ENCODE measurements around the gene TCHP. TPM values are rescaled to one million over a fixed set of nuclear protein-coding genes. Genes with fewer than 3 reads are reported as not detected.

Gene TCHP
- total RNA-seq, 2 donors from 2014 or later = 18.9 to 26.3 TPM

DNA sequence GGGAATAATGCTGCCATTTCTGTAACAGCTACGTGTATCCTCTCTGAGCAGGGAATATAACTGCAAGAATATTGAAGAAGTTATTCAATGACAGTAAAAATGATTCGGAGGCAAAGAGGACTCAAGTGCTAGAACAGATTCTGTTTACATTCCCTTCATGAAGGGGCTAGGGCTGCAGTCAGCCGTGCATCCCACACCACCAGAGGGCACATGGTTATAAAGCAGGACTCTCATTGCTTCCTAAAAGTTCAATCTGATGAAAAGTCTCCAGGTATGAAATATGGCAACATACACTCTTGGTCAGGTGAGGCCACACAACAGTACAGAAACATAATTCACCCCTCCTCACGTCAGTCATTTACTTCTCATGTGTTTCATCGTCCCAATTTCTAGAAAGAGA lies 34.0 kb downstream of the TCHP start:
- TF ChIP-seq, protein P1, sequence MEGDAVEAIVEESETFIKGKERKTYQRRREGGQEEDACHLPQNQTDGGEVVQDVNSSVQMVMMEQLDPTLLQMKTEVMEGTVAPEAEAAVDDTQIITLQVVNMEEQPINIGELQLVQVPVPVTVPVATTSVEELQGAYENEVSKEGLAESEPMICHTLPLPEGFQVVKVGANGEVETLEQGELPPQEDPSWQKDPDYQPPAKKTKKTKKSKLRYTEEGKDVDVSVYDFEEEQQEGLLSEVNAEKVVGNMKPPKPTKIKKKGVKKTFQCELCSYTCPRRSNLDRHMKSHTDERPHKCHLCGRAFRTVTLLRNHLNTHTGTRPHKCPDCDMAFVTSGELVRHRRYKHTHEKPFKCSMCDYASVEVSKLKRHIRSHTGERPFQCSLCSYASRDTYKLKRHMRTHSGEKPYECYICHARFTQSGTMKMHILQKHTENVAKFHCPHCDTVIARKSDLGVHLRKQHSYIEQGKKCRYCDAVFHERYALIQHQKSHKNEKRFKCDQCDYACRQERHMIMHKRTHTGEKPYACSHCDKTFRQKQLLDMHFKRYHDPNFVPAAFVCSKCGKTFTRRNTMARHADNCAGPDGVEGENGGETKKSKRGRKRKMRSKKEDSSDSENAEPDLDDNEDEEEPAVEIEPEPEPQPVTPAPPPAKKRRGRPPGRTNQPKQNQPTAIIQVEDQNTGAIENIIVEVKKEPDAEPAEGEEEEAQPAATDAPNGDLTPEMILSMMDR (IDR thresholded peaks at IDR 0.05) = peak in 1 of 4 experiments; percentile 17
- TF ChIP-seq POLR2AphosphoS5 (IDR thresholded peaks at IDR 0.05) = no peak
- TF ChIP-seq POLR2A (IDR thresholded peaks at IDR 0.05) = no peak
- WGBS = 70% methylated on average over 5 of the region's 5 CpGs
- Histone ChIP-seq H3K36me3 (peaks cover 2 to 3% of the 10 kb centered on the region in 2 donors), H3K9me3 (no peaks in the 10 kb centered on the region), H3K4me1 (replicated peaks) (no peaks in the 10 kb centered on the region), H3K4me3 (no peak overlapping the region), H3K27ac (no peak overlapping the region), H3K27me3 (replicated peaks; ENCODE audit: insufficient read depth) (no peaks in the 10 kb centered on the region)
- intact Hi-C loops (cut with DNase I) = loop anchor here (5.0 kb wide), 1 partner anchor 58 kb away; no protein-coding TSS in a partner anchor
- DNase-seq (ENCODE audit: low spot score) = no peak

DNA sequence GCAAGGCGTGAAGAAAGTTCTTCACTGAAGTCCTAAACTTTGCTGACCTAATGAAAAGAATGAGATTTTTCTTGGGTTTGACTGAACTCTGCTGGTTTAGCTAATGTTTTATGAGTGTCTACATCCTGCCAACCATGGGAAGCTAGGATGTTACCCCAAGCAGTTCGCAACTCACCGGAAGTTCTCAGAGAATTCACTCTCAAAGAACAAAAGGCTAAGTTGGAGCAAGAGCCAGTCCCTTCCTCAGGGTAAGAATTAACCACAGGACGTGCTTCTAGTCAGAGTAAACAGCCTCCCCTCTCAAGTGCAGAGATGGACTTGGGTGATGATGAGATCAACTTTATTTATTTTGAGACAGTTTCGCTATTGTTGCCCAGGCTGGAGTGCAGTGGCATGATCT lies 37.3 kb downstream of the TCHP start:
- peaks cover 2 to 4% of the 10 kb centered on the region in 2 donors for H3K36me3 ChIP-seq
- intact Hi-C loops (cut with DNase I) = no loop called here
- TF ChIP-seq, protein P1 (IDR thresholded peaks at IDR 0.05) = no peak
- TF ChIP-seq POLR2AphosphoS5 (IDR thresholded peaks at IDR 0.05) (no peak), POLR2A (IDR thresholded peaks at IDR 0.05) (no peak)
- H3K27me3 ChIP-seq (replicated peaks; ENCODE audit: insufficient read depth) = no peaks in the 10 kb centered on the region
- H3K4me1 ChIP-seq (replicated peaks) = no peaks in the 10 kb centered on the region
- no peak overlapping the region for H3K4me3 ChIP-seq
- H3K27ac ChIP-seq = no peak overlapping the region
- no peaks in the 10 kb centered on the region for H3K9me3 ChIP-seq
- DNase-seq (ENCODE audit: low spot score) = no peak
- WGBS = 69% methylated on average over 5 of the region's 5 CpGs

DNA sequence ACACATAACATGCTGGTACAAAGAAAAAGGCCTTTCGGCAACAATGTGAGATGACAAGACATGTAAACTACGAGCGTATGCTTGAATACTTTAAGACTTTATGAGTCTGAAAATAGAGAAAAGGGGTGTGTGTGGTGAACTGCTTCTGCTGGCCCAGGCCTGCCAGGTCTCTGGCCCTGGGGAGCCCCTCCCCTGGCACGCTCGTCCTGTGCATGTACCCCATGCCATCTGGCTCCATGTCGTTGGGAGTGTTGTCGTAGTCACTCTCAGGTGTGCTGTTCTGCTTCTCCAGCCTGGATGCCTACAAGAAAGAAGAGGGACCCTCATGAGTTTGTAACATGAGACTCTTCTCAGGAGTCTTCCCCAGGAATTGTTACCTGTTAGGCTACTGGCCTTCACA lies 38.9 kb downstream of the TCHP start:
- Histone ChIP-seq H3K4me3 (no peak overlapping the region), H3K27ac (no peak overlapping the region), H3K9me3 (no peaks in the 10 kb centered on the region), H3K36me3 (peaks cover 0 to 4% of the 10 kb centered on the region in 2 donors), H3K27me3 (replicated peaks; ENCODE audit: insufficient read depth) (no peaks in the 10 kb centered on the region), H3K4me1 (replicated peaks) (no peaks in the 10 kb centered on the region)
- DNase-seq (ENCODE audit: low spot score) = no peak
- TF ChIP-seq POLR2AphosphoS5 (IDR thresholded peaks at IDR 0.05) (no peak), POLR2A (IDR thresholded peaks at IDR 0.05) (no peak)
- TF ChIP-seq, protein P1 (IDR thresholded peaks at IDR 0.05) = no peak
- intact Hi-C loops (cut with DNase I) = no loop called here
- 61% methylated on average over 7 of the region's 7 CpGs for WGBS

DNA sequence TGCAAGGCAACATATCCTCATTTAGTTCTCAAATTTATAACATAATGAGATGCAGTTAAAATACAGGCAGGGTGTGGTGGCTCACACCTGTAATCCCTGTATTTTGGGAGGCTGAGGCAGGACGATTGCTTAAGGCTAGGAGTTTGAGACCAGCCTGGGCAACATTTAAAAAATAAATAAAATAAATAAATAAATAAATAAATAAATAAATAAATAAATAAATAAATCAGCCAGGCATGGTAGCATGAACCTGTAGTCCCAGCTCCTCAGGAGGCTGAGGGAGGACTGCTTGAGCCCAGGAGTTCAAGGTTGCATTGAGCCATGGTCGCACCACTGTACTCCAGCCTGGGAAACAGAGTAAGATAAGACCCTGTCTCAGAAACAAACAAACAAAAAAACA lies 39.4 kb downstream of the TCHP start:
- Histone ChIP-seq H3K27me3 (replicated peaks; ENCODE audit: insufficient read depth) (no peaks in the 10 kb centered on the region), H3K4me1 (replicated peaks) (no peaks in the 10 kb centered on the region), H3K36me3 (peaks cover 0 to 4% of the 10 kb centered on the region in 2 donors), H3K27ac (no peak overlapping the region), H3K9me3 (no peaks in the 10 kb centered on the region), H3K4me3 (no peak overlapping the region)
- 92% methylated on average over 2 of the region's 2 CpGs for WGBS
- intact Hi-C loops (cut with DNase I) = no loop called here
- TF ChIP-seq, protein P1 (IDR thresholded peaks at IDR 0.05) = no peak
- TF ChIP-seq POLR2AphosphoS5 (IDR thresholded peaks at IDR 0.05) = no peak
- no peak for TF ChIP-seq POLR2A (IDR thresholded peaks at IDR 0.05)
- DNase-seq (ENCODE audit: low spot score) = no peak

DNA sequence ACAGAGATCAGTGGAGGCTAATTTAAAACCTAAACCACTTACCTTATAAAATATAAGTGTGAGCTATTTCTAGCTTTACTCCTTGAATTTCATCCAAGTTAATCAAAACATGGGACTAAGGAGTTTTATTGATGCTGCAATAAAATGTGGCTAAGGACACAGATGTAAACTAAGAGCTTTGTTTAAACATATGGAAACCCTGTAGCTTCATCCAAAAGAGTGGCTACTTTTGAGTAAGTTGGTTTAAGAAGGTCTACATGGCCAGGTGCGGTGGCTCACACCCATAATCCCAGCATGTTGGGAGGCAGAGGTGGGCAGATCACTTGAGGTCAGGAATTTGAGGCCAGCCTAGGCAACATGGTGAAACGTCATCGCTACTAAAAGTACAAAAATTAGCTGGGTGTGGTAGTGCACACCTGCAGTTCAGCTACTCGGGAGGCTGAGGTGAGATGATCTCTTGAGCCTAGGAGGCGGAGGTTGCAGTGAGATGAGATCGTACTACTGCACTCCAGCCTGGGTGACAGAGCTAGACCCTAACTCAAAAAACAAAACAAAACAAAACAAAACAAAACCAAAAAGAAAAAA lies 40.4 kb downstream of the TCHP start:
- TF ChIP-seq POLR2A (IDR thresholded peaks at IDR 0.05) (no peak), POLR2AphosphoS5 (IDR thresholded peaks at IDR 0.05) (no peak)
- TF ChIP-seq, protein P1 (IDR thresholded peaks at IDR 0.05) = no peak
- Histone ChIP-seq H3K9me3 (no peaks in the 10 kb centered on the region), H3K4me3 (no peak overlapping the region), H3K27ac (no peak overlapping the region), H3K27me3 (replicated peaks; ENCODE audit: insufficient read depth) (no peaks in the 10 kb centered on the region), H3K36me3 (peaks cover 0 to 4% of the 10 kb centered on the region in 2 donors), H3K4me1 (replicated peaks) (no peaks in the 10 kb centered on the region)
- DNase-seq (ENCODE audit: low spot score) = no peak
- intact Hi-C loops (cut with DNase I) = no loop called here
- 54% methylated on average over 6 of the region's 6 CpGs for WGBS
